Activated T-helper 9 cell treated with anti-CD3 and anti-CD28 coated beads, Interleukin-2, amount 50 U/mL, for 16 hours (primary cell): ENCODE results near the gene SH3RF2.
"Not testable (repeated sequence)": the region's sequence is repeated elsewhere in the genome, so short reads cannot be mapped to it uniquely, and the experiment has no call there.

Experiments used
- DNase-seq: peaks from one replicate; pipeline ENCODE4 v3.0.0-alpha.2; 2020; ENCODE audit warnings: low read depth

Gene SH3RF2

DNA sequence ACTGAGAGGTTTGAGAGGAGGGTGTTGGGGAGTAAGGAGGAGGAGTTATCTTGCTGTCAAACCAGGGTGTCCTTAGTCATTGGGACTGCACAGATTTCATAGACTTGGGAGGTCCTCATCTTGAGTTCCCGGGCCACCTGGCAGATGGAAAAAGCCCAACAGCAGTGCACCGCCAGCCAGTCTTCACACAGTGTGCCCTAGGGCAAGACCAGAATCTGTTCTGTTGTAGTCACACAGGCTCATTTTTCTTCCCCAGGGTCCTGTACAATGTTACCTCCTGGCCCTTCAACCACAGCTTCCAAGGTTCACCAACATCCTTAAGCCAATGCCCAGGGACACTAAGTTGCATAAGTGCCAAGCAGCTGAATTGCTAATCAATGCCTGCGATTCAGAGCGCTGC, 148.0 kb downstream of the SH3RF2 start:
- no peak for DNase-seq

- no peak for DNase-seq
Observed at GRCh38 chr5:146088098-146088497, 151.7 kb downstream of the SH3RF2 start.

GRCh38 chr5:146089287-146089686, 152.9 kb downstream of the SH3RF2 start:
- DNase-seq: no peak

GRCh38 chr5:146091881-146092280, 155.5 kb downstream of the SH3RF2 start:
- no peak for DNase-seq

DNA sequence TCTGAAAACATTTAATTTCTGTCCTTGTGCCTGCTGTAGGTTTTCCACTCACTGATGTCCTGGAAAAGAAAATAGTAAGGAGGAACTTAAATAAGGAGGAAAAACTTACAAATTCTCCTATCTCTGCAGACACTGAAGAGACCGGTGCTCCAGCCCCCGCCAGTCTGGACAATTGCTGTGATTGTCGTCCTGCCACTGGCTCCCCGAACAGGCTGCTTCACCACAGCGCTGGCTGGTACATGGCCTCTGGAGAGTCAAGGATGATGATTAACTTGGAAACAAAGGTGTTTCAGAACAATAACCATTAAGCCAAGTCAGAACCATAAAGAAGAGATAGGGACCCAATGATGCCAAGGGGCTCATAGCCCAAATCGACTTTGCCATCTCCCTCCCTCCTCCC, 161.7 kb downstream of the SH3RF2 start:
- no peak for DNase-seq

DNA sequence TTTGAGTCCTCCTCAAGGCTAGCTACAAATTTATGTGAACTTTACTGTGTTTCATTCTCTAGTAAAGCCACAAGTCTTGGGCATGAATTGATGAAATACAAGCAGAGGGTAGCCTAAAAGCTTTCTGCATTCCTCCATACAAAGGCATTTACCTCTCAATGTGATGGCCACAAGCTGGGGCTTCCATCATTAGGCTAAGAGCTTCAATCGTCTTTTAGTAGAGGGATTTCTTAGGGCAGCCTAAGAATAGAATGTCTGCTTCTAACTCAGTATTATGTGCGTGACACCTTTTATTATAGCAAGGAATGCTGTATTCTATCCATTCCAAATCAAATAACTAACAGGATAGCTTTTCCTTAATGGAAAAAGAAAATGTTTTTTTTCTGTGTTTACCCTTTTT, 165.3 kb downstream of the SH3RF2 start:
- DNase-seq: no peak

GRCh38 chr5:146103594-146103993, 167.2 kb downstream of the SH3RF2 start:
- DNase-seq: no peak

DNA sequence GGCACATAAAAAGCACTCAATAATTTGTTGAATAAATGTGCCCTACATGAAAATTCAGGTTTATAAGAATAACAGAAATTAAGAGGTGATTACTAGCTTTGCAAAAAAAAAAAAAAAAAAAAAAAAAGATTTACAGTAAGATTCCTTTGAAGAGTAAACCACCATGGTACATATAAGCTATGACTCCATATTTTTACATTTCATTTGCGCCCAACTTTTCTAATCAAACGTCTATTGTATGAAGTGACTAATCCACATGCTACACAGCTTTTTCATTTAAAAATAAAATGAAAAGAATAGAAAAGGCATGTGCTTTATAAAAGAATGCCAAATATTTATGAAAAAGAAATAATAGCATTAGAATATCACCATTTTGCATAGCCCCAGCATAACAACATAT, 169.1 kb downstream of the SH3RF2 start, which contains the start of gene PLAC8L1:
Gene PLAC8L1, minus strand, starts transcription at position 101 of the 400 bp plus-strand sequence. CDS start 1,266 bp downstream, outside the sequence.
- no peak for DNase-seq

DNA sequence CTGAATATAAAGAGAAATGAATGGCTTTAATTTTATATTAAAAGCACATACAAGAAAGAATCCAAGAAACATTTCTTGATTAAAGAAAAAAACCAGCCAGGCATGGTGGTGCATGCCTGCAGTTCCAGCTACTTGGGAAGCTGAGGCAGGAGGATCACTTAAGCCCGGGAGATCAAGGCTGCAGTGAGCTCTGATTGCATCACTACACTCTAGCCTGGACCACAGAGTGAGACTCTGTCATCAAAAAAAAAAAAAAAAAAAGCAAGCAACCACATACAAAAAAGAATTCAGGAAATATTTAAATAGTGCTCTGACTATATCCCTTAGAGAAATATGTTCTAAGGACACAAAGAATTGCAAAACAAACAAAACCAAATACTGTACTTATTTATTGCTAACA, 171.5 kb downstream of the SH3RF2 start:
- DNase-seq: no peak

DNA sequence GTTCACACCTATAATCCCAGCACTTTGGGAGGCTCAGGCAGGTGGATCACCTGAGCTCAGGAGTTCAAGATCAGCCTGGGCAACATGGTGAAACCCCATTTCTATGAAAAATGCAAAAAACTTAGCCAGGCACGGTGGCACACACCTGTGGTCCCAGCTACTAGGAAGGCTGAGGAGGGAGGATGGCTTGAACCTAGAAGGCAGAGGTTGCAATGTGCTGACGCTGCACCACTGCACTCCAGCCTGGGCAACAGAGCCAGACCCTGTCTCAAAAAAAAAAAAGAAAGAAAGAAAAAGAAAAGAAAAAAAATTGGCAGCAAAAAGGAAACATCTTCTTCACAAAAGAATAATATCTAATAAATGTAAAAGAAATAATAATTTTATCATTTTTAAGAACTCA, 172.5 kb downstream of the SH3RF2 start:
- DNase-seq: not testable (repeated sequence)

GRCh38 chr5:146109379-146109778, 173.0 kb downstream of the SH3RF2 start:
- DNase-seq: no peak

DNA sequence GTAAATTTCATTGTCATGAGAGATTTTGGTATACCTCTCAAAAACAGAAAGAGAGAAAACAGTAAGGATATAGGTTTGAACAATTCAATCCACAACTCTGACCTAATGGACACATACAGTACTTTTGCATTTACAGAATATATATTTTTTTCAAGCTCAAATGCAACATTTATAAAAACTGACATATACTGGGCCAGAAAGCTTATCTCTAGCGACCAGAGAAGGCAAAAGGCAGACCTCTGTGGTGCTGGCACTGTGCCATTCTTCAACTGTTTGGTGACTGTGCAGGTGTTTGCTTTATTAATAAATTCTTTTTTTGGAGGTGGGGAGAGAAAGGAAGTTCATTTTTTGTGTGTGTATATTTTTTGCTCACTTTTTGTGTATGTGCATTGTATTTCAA, 175.0 kb downstream of the SH3RF2 start:
- no peak for DNase-seq

- no peak for DNase-seq
Observed at GRCh38 chr5:146112476-146112875, 176.1 kb downstream of the SH3RF2 start.
